Duodenal mucosa (tissue), 2 donors: ENCODE results near the gene AGTRAP.

ENCODE experiments used
- H3K27ac ChIP-seq: one replicate; pipeline ENCODE4 v1.7.0; 2013; ENCODE audit warnings: low read depth, low read length
- H3K27me3 ChIP-seq, 2 donors: one replicate each; pipeline ENCODE4 v1.7.0; 2013; ENCODE audit warnings: low read length in 2 of 2, control low read depth in 1 of 2; ENCODE audit not compliant: insufficient read depth in 2 of 2, control insufficient read depth in 1 of 2
- H3K36me3 ChIP-seq, 2 donors: one replicate each; pipeline ENCODE4 v1.7.0; 2013; ENCODE audit warnings: low read length in 2 of 2, control low read depth in 1 of 2; ENCODE audit not compliant: insufficient read depth in 2 of 2, control insufficient read depth in 1 of 2
- H3K4me1 ChIP-seq, 2 donors: one replicate each; pipeline ENCODE4 v1.7.0; 2013; ENCODE audit warnings: low read length in 2 of 2, control low read depth in 1 of 2; ENCODE audit not compliant: insufficient read depth in 2 of 2, control insufficient read depth in 1 of 2
- H3K4me3 ChIP-seq, 2 donors: one replicate each; pipeline ENCODE4 v1.7.0; 2013; ENCODE audit warnings: low read length in 2 of 2, low read depth in 1 of 2
- H3K9ac ChIP-seq, 2 donors: one replicate each; pipeline ENCODE4 v1.7.0; 2013; ENCODE audit warnings: low read length in 2 of 2, low read depth in 1 of 2
- H3K9me3 ChIP-seq, 2 donors: one replicate each; pipeline ENCODE4 v1.7.0; 2013; ENCODE audit warnings: low read length in 2 of 2, control low read depth in 1 of 2; ENCODE audit not compliant: control insufficient read depth in 1 of 2

Gene AGTRAP

GRCh38 chr1:11746092-11746491 is 10.2 kb downstream of the AGTRAP start:
- H3K4me3 ChIP-seq = no peak overlapping the region
- H3K4me1 ChIP-seq = peaks cover 0 to 5% of the 10 kb centered on the region in 2 donors
- H3K36me3 ChIP-seq = peaks cover 0 to 17% of the 10 kb centered on the region in 2 donors
- H3K9ac ChIP-seq = no peak overlapping the region
- H3K27me3 ChIP-seq = no peaks in the 10 kb centered on the region
- no peak overlapping the region for H3K27ac ChIP-seq
- no peaks in the 10 kb centered on the region for H3K9me3 ChIP-seq

GRCh38 chr1:11746795-11747487 is 11.0 kb downstream of the AGTRAP start:
- peaks cover 0 to 5% of the 10 kb centered on the region in 2 donors for H3K4me1 ChIP-seq
- no peaks in the 10 kb centered on the region for H3K9me3 ChIP-seq
- no peak overlapping the region for H3K27ac ChIP-seq
- peaks cover 0 to 17% of the 10 kb centered on the region in 2 donors for H3K36me3 ChIP-seq
- H3K4me3 ChIP-seq = no peak overlapping the region
- H3K9ac ChIP-seq = no peak overlapping the region
- no peaks in the 10 kb centered on the region for H3K27me3 ChIP-seq

- H3K9ac ChIP-seq = no peak overlapping the region
- peaks cover 0 to 5% of the 10 kb centered on the region in 2 donors for H3K4me1 ChIP-seq
- no peak overlapping the region for H3K27ac ChIP-seq
- H3K27me3 ChIP-seq = no peaks in the 10 kb centered on the region
- no peaks in the 10 kb centered on the region for H3K9me3 ChIP-seq
- H3K4me3 ChIP-seq = no peak overlapping the region
- peaks cover 0 to 17% of the 10 kb centered on the region in 2 donors for H3K36me3 ChIP-seq
These were observed 12.6 kb downstream of the AGTRAP start for GRCh38 chr1:11748294-11749202.

- Histone ChIP-seq H3K4me1 (peaks cover 0 to 5% of the 10 kb centered on the region in 2 donors), H3K27me3 (no peaks in the 10 kb centered on the region), H3K36me3 (peaks cover 0 to 17% of the 10 kb centered on the region in 2 donors), H3K9me3 (no peaks in the 10 kb centered on the region), H3K4me3 (no peak overlapping the region), H3K9ac (no peak overlapping the region), H3K27ac (no peak overlapping the region)
These were observed 13.3 kb downstream of the AGTRAP start for GRCh38 chr1:11749203-11749689.

- no peaks in the 10 kb centered on the region for H3K9me3 ChIP-seq
These were observed 14.1 kb downstream of the AGTRAP start for GRCh38 chr1:11749996-11750395.

GRCh38 chr1:11751087-11751486 is 15.2 kb downstream of the AGTRAP start:
- Histone ChIP-seq H3K36me3 (peaks cover 0 to 14% of the 10 kb centered on the region in 2 donors), H3K27ac (no peak overlapping the region), H3K9ac (no peak overlapping the region), H3K4me3 (no peak overlapping the region), H3K4me1 (no peaks in the 10 kb centered on the region), H3K27me3 (no peaks in the 10 kb centered on the region), H3K9me3 (no peaks in the 10 kb centered on the region)

More at GRCh38 chr1:11749996-11750395, 14.1 kb downstream of the AGTRAP start:
- Histone ChIP-seq H3K27me3 (no peaks in the 10 kb centered on the region), H3K4me3 (no peak overlapping the region), H3K4me1 (peaks cover 0 to 5% of the 10 kb centered on the region in 2 donors), H3K36me3 (peaks cover 0 to 17% of the 10 kb centered on the region in 2 donors), H3K9ac (no peak overlapping the region), H3K27ac (no peak overlapping the region)

- H3K27ac ChIP-seq = no peak overlapping the region
- H3K4me1 ChIP-seq = no peaks in the 10 kb centered on the region
- no peaks in the 10 kb centered on the region for H3K27me3 ChIP-seq
- peaks cover 0 to 11% of the 10 kb centered on the region in 2 donors for H3K36me3 ChIP-seq
- no peak overlapping the region for H3K9ac ChIP-seq
- no peaks in the 10 kb centered on the region for H3K9me3 ChIP-seq
- no peak overlapping the region for H3K4me3 ChIP-seq
These were observed 16.6 kb downstream of the AGTRAP start for GRCh38 chr1:11752359-11753088.

GRCh38 chr1:11753555-11754208 is 17.7 kb downstream of the AGTRAP start:
- H3K9me3 ChIP-seq = no peaks in the 10 kb centered on the region
- no peaks in the 10 kb centered on the region for H3K4me1 ChIP-seq
- H3K4me3 ChIP-seq = no peak overlapping the region
- peaks cover 0 to 7% of the 10 kb centered on the region in 2 donors for H3K36me3 ChIP-seq
- H3K27me3 ChIP-seq = no peaks in the 10 kb centered on the region
- H3K9ac ChIP-seq = no peak overlapping the region
- H3K27ac ChIP-seq = no peak overlapping the region

- Histone ChIP-seq H3K4me1 (peaks cover 0 to 4% of the 10 kb centered on the region in 2 donors), H3K9ac (no peak overlapping the region), H3K27me3 (peaks cover 4 to 8% of the 10 kb centered on the region in 2 donors), H3K27ac (no peak overlapping the region), H3K9me3 (no peaks in the 10 kb centered on the region), H3K36me3 (no peaks in the 10 kb centered on the region), H3K4me3 (no peak overlapping the region)
These were observed 21.1 kb downstream of the AGTRAP start for GRCh38 chr1:11757047-11757446.
